ENCODE data around the gene SHE. TPM values are rescaled to one million over a fixed set of nuclear protein-coding genes. Genes with fewer than 3 reads are reported as not detected.

The SHE gene
- polyA plus RNA-seq, 1 donor from 2014 or later, result 0.04 TPM

- H3K36me3 ChIP-seq (ENCODE audit: insufficient read depth, low read length), result no peaks in the 10 kb centered on the region
- no peaks in the 10 kb centered on the region for H3K9me2 ChIP-seq (ENCODE audit: insufficient read depth, low read length)
- no peak overlapping the region for H2AFZ ChIP-seq (ENCODE audit: low read depth, low read length)
- H3K9ac ChIP-seq (ENCODE audit: low read length), result no peak overlapping the region
- no peaks in the 10 kb centered on the region for H3F3A ChIP-seq (ENCODE audit: insufficient read depth, low read length, poor library complexity, severe bottlenecking)
- no peaks in the 10 kb centered on the region for H3K79me2 ChIP-seq (replicated peaks; ENCODE audit: insufficient read depth, low read length)
- H3K9me3 ChIP-seq (ENCODE audit: low read length), result no peaks in the 10 kb centered on the region
- H3K27ac ChIP-seq (ENCODE audit: low read length), result no peak overlapping the region
- TF ChIP-seq MXI1 (conservative IDR thresholded peaks at IDR 0.05; ENCODE audit: poor library complexity, severe bottlenecking), result no peak
- TF ChIP-seq CTCF (IDR thresholded peaks at IDR 0.05; ENCODE audit: poor library complexity, severe bottlenecking), result no peak
- no peak for TF ChIP-seq POLR2AphosphoS5 (IDR thresholded peaks at IDR 0.05)
- no peak for TF ChIP-seq REST (IDR thresholded peaks at IDR 0.05; ENCODE audit: borderline replicate concordance)
- no peak for TF ChIP-seq EP300 (conservative IDR thresholded peaks at IDR 0.05; ENCODE audit: poor library complexity, severe bottlenecking)
- no peak for TF ChIP-seq TAF1 (IDR thresholded peaks at IDR 0.05; ENCODE audit: low read depth)
- TF ChIP-seq SMC3 (conservative IDR thresholded peaks at IDR 0.05; ENCODE audit: poor library complexity), result no peak
- no peak for TF ChIP-seq EZH2 (IDR thresholded peaks at IDR 0.05; ENCODE audit: borderline replicate concordance, insufficient read depth, low read length, poor library complexity, severe bottlenecking)
- TF ChIP-seq RAD21 (conservative IDR thresholded peaks at IDR 0.05), result no peak
- no peak overlapping the region for H3K4me3 ChIP-seq (ENCODE audit: low read length)
- H4K20me1 ChIP-seq (ENCODE audit: insufficient read depth), result no peaks in the 10 kb centered on the region
- H3K27me3 ChIP-seq (ENCODE audit: insufficient read depth, low read depth, low read length), result no peaks in the 10 kb centered on the region
- H3K4me2 ChIP-seq (ENCODE audit: low read length), result no peak overlapping the region
These were observed 34.6 kb downstream of the SHE start for GRCh38 chr1:154467434-154468102.

GRCh38 chr1:154466921-154467417 lies 35.2 kb downstream of the SHE start:
- H3K4me3 ChIP-seq (ENCODE audit: low read length), result no peak overlapping the region
- H4K20me1 ChIP-seq (ENCODE audit: insufficient read depth), result no peaks in the 10 kb centered on the region
- no peaks in the 10 kb centered on the region for H3K79me2 ChIP-seq (replicated peaks; ENCODE audit: insufficient read depth, low read length)
- H3K36me3 ChIP-seq (ENCODE audit: insufficient read depth, low read length), result no peaks in the 10 kb centered on the region
- H3F3A ChIP-seq (ENCODE audit: insufficient read depth, low read length, poor library complexity, severe bottlenecking), result no peaks in the 10 kb centered on the region
- no peaks in the 10 kb centered on the region for H3K27me3 ChIP-seq (ENCODE audit: insufficient read depth, low read depth, low read length)
- no peaks in the 10 kb centered on the region for H3K9me3 ChIP-seq (ENCODE audit: low read length)
- no peak overlapping the region for H3K9ac ChIP-seq (ENCODE audit: low read length)
- H2AFZ ChIP-seq (ENCODE audit: low read depth, low read length), result no peak overlapping the region
- H3K27ac ChIP-seq (ENCODE audit: low read length), result no peak overlapping the region
- no peaks in the 10 kb centered on the region for H3K9me2 ChIP-seq (ENCODE audit: insufficient read depth, low read length)
- H3K4me2 ChIP-seq (ENCODE audit: low read length), result no peak overlapping the region
- no peak for TF ChIP-seq MXI1 (conservative IDR thresholded peaks at IDR 0.05; ENCODE audit: poor library complexity, severe bottlenecking)
- no peak for TF ChIP-seq EP300 (conservative IDR thresholded peaks at IDR 0.05; ENCODE audit: poor library complexity, severe bottlenecking)
- no peak for TF ChIP-seq POLR2AphosphoS5 (IDR thresholded peaks at IDR 0.05)
- TF ChIP-seq REST (IDR thresholded peaks at IDR 0.05; ENCODE audit: borderline replicate concordance), result no peak
- TF ChIP-seq RAD21 (conservative IDR thresholded peaks at IDR 0.05), result no peak
- TF ChIP-seq EZH2 (IDR thresholded peaks at IDR 0.05; ENCODE audit: borderline replicate concordance, insufficient read depth, low read length, poor library complexity, severe bottlenecking), result no peak
- no peak for TF ChIP-seq SMC3 (conservative IDR thresholded peaks at IDR 0.05; ENCODE audit: poor library complexity)
